HG03432 (cell line): ENCODE measurements around the gene ABLIM2.

Experiments
- ATAC-seq: cut with Tn5 transposase; IDR thresholded peaks from one replicate; pipeline ENCODE4 v1.9.1; 2021; ENCODE audit warnings: mild to moderate bottlenecking, moderate library complexity; ENCODE audit not compliant: unreplicated experiment

ABLIM2 gene

DNA sequence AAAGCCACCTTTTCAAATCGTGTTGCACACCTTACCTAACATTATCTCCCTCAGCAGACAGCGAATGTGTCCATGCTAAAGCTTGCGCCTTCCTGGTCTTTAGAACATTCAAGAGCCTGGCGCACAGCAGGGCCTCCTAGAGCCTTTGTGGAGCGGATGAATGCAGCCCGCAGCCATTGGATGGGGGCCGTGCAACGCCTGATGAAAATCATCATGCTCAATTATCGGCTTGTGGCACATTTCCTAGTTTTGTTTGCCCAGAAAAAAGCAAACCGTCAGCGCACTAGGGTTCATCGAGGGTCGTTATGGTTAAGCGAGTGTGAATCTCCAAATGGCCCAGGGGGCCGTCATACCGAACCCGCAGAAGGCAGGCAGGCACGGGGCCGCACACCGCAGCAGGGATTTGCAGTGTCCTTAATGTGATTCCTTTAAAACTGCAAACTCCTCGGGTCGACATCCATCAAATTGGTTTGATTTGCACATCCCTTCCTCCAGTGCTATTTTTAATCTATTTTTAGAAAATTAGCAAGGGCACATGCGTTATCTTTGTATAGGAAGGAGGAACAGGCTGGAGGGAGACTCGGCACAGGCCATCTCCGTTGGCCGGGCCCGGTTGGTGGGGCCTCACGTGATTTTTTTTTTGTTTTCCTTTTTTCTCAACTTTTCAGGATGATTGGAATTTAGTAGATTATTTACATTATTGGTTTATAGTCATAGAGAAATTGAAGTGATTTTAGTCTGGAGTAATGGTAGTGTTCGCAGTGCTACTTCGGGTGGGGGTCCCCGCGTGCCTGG, 53.1 kb downstream of the ABLIM2 start:
- no peak for ATAC-seq

DNA sequence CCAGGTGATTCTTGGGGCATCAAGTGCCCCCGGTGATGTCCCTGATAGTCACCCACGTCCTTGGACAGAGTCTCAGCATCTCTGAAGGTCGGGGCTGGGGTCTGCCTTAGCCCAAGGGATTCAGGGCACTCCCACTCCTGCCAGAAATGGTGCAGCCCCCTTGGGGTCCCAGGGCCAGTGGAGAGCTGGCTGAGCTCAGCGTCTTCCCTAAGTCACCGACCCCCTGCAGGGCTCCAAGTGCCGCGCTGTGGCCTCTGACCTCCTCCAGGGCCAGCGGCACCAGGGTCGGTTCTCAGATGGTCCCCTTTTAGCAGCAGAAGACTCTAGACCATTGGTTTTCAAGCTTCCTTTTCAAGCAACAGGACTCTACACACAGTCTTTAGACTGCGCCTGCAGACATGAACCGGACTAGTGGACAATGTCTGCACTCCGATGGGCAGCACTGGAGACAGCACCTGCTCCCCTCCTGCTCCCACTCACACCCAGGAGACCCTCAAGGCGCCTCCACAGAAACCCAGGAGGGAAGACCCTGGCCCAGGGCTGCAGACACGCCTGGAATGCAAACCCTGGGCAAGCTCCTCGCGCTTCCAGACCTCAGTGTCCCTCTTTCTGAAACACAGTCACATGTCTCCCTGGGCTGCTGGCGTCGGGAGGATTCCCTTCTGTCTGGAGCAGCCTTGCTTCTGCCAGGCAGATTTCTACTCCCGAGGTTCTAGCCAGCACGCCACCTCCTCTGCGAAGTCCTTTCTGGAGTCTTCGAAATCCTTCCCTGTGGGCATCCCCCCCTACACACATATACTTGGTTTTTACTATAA, 53.9 kb downstream of the ABLIM2 start:
- no peak for ATAC-seq

DNA sequence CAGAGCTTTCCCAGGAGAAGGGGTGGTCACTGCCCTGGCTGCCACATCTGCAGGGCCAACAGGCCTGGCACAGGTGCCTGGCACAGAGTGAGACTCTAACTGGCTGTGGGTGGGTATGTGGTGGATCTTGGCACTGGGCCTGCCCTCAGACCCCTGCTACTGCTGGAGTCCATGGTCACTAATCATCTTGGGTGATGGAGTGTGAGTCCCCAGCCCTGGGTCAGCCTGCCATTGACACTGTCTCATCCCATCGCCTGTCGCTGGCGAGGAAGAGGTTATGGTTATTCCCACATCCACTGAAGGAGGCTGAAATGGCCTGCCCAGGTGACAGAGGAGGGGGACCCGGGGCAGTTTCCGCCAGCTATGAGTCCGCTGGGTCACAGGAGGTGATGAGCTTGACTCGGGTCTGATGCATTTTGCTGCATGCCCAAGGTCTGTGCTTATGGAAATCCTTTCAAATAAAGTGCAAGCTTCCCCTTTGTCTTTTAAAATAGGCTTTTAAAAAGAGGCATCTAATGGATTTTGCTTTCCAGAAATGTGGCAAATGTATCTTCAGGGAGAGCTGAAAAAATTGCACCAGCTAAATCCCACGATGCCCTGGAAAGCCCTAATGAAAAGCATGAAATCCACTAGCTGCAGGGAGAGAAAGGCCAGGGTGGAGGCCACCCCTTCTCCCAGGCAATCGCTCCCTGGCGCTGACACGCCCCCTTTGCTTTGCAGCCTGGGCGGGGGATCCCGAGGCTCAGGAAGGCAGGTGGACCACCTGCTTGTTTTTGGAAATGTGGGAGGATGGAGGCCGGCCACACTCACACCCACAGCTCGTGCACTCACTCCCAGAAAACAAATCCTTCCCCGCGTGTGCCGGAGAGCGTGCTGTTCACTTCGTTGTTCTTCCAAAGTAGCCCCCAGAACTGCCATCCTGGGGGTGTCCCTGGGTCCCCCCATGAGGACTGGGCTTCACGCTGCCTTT, 54.9 kb downstream of the ABLIM2 start:
- ATAC-seq = no peak

GRCh38 chr4:8102831-8103230, 55.8 kb downstream of the ABLIM2 start:
- ATAC-seq = no peak

GRCh38 chr4:8102076-8102355, 56.6 kb downstream of the ABLIM2 start:
- ATAC-seq = no peak

- ATAC-seq = no peak
Observed at GRCh38 chr4:8101213-8102075, 57.2 kb downstream of the ABLIM2 start.

- ATAC-seq = no peak
Observed at GRCh38 chr4:8099981-8100464, 58.6 kb downstream of the ABLIM2 start.

DNA sequence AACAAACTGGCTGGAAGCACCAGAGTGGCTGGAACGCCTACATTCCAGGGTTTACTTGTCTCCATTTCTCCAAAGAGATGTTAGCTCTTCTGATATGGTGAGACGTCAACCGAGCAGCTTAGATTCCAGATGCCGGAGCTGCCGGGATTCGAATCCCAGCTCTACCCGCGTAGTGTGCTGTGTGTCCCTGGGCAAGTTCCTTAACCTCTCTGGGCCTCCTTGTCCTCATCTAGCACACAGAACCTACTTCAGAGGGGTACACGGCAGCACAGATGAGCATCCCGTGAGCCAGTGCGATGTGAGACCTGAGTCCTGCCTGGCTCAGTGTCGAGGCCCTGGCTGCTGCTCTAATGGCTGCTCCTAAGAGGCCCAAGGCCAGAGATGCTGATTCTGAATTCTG, 60.1 kb downstream of the ABLIM2 start:
- ATAC-seq = no peak

GRCh38 chr4:8097721-8098345, 60.8 kb downstream of the ABLIM2 start:
- no peak for ATAC-seq

DNA sequence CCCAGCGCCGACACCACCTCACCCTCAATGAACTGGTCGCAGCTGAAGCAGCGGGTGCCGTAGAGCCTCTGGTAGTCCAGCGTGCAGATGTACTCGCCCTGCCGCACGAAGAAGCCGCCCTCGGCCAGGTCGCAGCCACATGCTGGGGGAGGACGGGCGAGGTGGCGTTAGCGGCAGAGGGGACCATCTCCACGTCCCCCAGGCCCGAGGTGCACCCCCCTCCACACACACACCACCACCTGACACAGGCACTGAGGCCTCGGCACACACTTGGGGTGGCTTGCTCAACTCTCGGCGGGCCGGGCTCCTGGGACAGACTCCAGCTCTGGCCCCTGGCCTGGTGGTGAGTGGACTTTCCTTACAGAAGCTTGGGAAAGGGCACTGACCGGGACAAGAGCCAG, 61.5 kb downstream of the ABLIM2 start:
- no peak for ATAC-seq

DNA sequence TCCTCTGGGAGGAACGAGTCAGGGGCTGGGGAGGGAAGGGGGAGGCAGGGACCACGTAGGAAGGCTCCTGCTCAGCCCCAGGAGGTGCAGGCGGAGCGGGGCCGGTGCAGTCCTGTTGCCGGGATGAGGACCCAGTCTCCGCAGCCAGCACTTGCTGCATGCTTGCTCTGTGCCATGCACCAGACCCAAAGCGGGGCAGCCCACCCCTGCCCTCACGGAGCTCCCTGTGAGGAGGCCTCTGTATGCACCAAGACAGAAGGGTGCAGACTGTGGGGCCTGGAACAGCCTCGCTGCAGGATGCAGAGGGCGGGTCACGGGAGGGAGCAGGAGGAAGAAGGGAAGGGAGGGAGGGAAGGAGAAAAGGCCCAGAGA, 61.9 kb downstream of the ABLIM2 start:
- no peak for ATAC-seq

DNA sequence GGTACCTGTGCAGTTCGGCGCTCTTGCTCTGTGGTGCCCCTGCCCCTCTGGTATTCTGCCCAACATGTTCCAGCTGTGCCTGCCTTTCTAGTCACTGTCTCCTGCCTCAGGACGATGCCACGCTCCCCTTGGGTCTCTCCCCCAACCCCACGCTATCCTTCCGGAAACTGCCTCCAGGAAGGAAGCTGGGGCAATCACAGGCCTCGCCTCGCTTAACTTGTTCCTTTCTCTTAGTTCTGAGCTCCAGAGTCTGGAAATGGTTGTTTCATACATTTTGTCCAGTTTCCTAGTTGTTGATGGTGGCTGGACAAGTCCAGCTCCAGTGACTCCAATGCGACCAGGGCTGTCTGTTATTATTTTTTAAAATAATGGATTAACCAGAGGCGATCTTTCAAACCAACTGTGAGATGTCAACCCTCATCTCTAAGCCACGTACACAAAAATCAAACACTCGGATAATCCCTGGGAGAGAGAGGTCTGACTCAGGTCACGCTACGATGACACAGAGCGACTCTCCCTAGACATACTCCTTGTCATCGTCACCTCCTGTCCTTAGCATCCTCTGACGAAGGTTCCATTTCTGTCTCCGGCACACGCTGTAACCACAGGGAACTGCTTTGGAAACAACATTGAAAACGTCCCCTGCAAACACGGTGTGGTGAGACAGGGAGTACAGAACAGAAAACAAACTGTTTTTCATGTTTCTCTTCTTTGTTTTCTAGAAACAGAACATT, 62.5 kb downstream of the ABLIM2 start:
- no peak for ATAC-seq

DNA sequence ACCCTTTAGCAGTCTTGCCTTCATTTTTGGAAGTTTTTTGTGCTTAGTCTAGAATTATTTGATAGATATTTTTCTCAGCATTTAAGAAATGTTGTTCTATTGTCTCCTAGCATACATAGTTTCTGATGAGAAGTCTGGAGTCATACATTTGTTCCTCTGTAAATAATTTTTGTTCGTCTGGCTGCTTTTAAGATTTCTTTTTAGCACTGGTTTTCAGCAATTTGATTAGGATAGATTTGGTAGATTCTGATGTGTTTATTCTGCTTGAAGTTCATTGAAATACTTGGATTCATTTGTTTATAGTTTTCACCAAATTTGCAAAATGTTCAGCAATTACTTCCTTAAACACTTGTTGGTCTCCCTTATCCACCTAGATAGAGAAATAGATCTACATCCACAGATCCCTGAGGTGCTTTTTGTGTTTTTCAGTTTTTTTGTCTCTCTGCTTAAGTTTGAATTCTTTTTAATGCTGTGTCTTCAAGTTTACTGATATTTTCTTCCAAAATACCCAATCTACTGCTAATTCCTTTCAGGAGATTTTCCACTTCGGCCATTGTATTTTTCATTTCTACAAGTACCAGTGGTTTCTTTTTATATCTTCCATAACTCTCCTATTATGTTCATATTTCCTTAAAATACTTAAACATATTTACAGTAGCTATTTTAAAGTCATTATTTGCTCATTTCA, 64.9 kb downstream of the ABLIM2 start:
- no peak for ATAC-seq

DNA sequence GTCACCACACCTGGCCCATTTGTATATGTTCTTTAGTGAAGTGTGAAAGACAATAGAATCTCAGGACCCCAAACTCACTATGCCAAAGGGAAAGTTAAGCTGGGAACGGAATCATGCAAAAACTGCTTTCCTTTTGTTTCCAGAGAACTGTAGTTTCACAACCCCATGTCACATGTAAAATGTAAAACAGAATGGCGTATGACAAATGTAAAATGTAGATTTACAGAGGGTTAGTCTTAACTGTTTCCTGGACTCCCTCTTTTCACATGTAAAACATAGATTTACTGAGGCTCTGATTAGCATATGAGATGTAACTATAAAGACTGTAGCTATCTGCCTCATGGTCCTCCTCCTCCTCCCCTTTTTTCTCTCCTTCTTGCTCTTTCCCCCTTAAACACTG, 66.3 kb downstream of the ABLIM2 start:
- no peak for ATAC-seq

GRCh38 chr4:8090744-8091301, 67.8 kb downstream of the ABLIM2 start:
- ATAC-seq = no peak

DNA sequence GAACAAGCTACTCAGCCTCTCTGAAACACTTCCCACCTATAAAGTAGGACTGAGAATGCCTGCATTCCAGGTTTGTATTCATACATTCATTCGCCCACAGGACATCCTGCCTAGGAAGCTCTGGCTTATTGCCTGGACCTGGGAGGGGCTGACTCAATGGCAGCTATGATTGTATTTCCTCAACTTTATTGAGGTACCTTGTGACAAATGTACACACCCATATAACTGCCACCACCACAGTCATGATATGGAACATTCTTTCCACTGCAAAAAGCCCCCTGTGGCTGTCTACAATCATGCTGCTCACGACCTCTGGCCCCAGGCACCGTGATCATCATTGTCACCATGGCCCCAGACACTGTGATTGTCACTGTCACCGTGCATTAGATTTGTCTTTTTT, 68.3 kb downstream of the ABLIM2 start:
- ATAC-seq = no peak

DNA sequence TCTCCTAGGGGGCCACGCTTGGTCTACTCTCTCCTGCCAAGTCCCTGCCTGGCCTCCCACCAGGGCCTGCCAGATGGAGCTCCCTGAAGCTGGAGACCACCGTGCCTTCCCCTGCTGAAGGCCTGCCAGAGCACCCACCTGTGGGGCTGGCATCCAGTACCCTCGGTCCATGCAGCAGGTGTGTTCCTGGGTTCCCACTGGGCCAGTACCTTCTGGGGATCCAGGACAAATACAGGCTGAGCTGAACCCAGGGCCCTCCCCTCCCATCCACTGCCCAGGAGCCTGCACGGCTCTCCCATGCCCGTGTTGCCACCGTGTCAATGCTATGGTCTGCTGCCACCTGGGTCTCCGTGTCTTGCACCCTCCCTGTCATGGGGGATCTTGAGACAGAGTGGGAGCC, 68.8 kb downstream of the ABLIM2 start:
- ATAC-seq = no peak

DNA sequence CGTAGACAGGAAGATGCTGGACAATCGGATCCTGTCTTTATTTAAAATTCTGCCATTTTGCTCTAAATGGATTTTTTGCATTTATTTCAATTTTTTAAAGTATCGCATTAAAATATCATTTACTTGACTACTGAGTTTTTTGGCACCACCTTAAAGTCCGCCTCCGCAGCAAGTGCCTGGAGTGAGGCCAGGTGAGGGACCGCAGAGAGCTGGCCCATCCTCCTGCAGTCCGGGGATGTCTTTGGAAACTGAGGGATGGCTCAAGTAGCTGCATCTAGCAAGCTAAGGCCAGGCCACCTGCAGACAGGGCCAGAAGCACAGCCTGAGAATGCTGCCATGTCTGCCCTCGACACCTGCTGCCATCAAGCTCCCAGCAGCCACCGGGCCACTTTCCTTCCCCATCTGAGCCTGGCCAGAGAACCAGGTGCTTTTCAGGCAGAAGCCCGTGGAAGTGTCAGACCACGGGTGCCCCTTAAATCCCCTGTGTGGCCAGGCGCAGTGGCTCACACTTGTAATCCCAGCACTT, 69.6 kb downstream of the ABLIM2 start:
- no peak for ATAC-seq
